WTC11 (cell line): ENCODE data around the gene DEFB114.
"Not testable (repeated sequence)": the region's sequence is repeated elsewhere in the genome, so short reads cannot be mapped to it uniquely, and the experiment has no call there.

Experiments
- JUN ChIP-seq: sonication (generic); formaldehyde crosslinking; IDR thresholded peaks from 2 replicates; pipeline ENCODE4 v1.8.0; 2023; ENCODE audit warnings: mild to moderate bottlenecking, missing genetic modification reagents
- USF2 ChIP-seq: sonication (generic); formaldehyde crosslinking; IDR thresholded peaks from 2 replicates; pipeline ENCODE4 v1.8.1; 2023; ENCODE audit warnings: mild to moderate bottlenecking, missing genetic modification reagents, moderate library complexity

GRCh38 chr6:49944068-49944467, 19.9 kb downstream of the DEFB114 start:
- TF ChIP-seq USF2, JUN (CRISPR knock-in tag): not testable (repeated sequence)
